Measurements from ENCODE around the gene CCNT2.

DNA sequence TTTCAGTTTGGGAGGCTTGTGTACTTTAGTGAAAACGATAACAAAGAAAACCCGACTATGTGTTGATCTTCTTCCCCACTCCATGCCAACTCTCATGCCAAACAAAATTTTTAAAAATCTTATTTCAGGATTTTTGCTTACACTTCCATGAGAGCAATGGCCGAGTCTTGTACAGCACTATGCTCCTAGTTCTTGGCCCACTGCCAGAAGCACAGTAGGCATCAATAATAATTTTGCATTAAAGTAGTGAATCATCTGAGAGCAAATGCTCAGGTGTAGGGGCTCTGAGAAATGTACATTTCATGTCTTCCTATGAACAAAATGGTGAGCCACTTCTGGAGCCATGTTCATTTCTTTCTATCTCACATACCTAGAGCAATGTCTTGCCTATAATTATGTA, 66.4 kb downstream of the CCNT2 start:
- TF ChIP-seq, protein P1, sequence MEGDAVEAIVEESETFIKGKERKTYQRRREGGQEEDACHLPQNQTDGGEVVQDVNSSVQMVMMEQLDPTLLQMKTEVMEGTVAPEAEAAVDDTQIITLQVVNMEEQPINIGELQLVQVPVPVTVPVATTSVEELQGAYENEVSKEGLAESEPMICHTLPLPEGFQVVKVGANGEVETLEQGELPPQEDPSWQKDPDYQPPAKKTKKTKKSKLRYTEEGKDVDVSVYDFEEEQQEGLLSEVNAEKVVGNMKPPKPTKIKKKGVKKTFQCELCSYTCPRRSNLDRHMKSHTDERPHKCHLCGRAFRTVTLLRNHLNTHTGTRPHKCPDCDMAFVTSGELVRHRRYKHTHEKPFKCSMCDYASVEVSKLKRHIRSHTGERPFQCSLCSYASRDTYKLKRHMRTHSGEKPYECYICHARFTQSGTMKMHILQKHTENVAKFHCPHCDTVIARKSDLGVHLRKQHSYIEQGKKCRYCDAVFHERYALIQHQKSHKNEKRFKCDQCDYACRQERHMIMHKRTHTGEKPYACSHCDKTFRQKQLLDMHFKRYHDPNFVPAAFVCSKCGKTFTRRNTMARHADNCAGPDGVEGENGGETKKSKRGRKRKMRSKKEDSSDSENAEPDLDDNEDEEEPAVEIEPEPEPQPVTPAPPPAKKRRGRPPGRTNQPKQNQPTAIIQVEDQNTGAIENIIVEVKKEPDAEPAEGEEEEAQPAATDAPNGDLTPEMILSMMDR (IDR thresholded peaks at IDR 0.05; ENCODE audit: borderline replicate concordance, extremely low read depth, low read length, poor library complexity, severe bottlenecking) = no peak
- no peak for TF ChIP-seq EZH2 (IDR thresholded peaks at IDR 0.05; ENCODE audit: borderline replicate concordance, low read depth, low read length, severe bottlenecking)

All from DND-41 (cell line).